Measurements from ENCODE around the gene COMMD6.

DNA sequence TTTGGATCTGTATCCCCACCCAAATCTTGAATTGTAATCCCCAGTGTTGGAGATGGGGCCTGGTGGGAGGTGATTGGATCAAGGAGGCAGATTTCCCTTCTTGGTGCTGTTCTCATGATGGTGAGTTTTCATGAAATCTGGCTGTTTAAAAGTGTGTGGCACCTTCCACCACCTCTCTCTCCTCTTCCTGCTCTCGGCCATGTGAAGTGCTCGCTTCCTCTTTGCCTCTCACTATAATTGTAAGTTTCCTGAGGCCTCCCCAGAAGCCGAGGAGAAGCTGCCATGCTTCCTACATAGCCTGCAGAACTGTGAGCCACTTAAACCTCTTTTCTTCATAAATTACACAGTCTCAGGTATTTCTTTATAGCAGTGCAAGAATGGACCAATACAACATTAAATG is 15.7 kb downstream of the COMMD6 start:
- no peak for TF ChIP-seq EZH2 (IDR thresholded peaks at IDR 0.05; ENCODE audit: borderline replicate concordance, insufficient read depth, low read depth, low read length, poor library complexity, severe bottlenecking)
- TF ChIP-seq, protein P1, sequence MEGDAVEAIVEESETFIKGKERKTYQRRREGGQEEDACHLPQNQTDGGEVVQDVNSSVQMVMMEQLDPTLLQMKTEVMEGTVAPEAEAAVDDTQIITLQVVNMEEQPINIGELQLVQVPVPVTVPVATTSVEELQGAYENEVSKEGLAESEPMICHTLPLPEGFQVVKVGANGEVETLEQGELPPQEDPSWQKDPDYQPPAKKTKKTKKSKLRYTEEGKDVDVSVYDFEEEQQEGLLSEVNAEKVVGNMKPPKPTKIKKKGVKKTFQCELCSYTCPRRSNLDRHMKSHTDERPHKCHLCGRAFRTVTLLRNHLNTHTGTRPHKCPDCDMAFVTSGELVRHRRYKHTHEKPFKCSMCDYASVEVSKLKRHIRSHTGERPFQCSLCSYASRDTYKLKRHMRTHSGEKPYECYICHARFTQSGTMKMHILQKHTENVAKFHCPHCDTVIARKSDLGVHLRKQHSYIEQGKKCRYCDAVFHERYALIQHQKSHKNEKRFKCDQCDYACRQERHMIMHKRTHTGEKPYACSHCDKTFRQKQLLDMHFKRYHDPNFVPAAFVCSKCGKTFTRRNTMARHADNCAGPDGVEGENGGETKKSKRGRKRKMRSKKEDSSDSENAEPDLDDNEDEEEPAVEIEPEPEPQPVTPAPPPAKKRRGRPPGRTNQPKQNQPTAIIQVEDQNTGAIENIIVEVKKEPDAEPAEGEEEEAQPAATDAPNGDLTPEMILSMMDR (IDR thresholded peaks at IDR 0.05) = no peak

All from B cell (primary cell).